ENCODE results near the gene PBX1. TPM values are rescaled to one million over a fixed set of nuclear protein-coding genes. Genes with fewer than 3 reads are reported as not detected.
A peak's percentile ranks its signal among the peaks of the same experiment; 100 is the strongest.

The PBX1 gene
- total RNA-seq, 1 donor from 2014 or later, result 71.7 TPM

- H3K9me3 Mint-ChIP-seq, result no peaks in the 10 kb centered on the region
- H3K4me3 Mint-ChIP-seq, result no peak overlapping the region
- H3K27me3 Mint-ChIP-seq (ENCODE audit: low read depth), result no peaks in the 10 kb centered on the region
- peaks cover 6% of the 10 kb centered on the region for H3K36me3 Mint-ChIP-seq (ENCODE audit: low read depth)
- no peak for DNase-seq (ENCODE audit: low read depth, low spot score)
- TF ChIP-seq CTCF (conservative IDR thresholded peaks at IDR 0.05), result no peak
- peaks cover 31% of the 10 kb centered on the region for H3K4me1 Mint-ChIP-seq
- peak overlapping the region; percentile 72 for H3K27ac Mint-ChIP-seq (ENCODE audit: unreplicated experiment)
Measured at GRCh38 chr1:164721228-164721496, 162.2 kb downstream of the PBX1 start.

- TF ChIP-seq CTCF (conservative IDR thresholded peaks at IDR 0.05), result no peak
- no peak for DNase-seq (ENCODE audit: low read depth, low spot score)
- H3K27ac Mint-ChIP-seq (ENCODE audit: unreplicated experiment), result no peak overlapping the region
- no peak overlapping the region for H3K4me3 Mint-ChIP-seq
- peaks cover 6% of the 10 kb centered on the region for H3K36me3 Mint-ChIP-seq (ENCODE audit: low read depth)
- no peaks in the 10 kb centered on the region for H3K27me3 Mint-ChIP-seq (ENCODE audit: low read depth)
- H3K9me3 Mint-ChIP-seq, result no peaks in the 10 kb centered on the region
- peaks cover 31% of the 10 kb centered on the region for H3K4me1 Mint-ChIP-seq
Measured at GRCh38 chr1:164723296-164723798, 164.4 kb downstream of the PBX1 start.

GRCh38 chr1:164725401-164725800 lies 166.4 kb downstream of the PBX1 start:
- H3K27ac Mint-ChIP-seq (ENCODE audit: unreplicated experiment), result no peak overlapping the region
- TF ChIP-seq CTCF (conservative IDR thresholded peaks at IDR 0.05), result no peak
- H3K27me3 Mint-ChIP-seq (ENCODE audit: low read depth), result no peaks in the 10 kb centered on the region
- DNase-seq (ENCODE audit: low read depth, low spot score), result no peak
- peaks cover 6% of the 10 kb centered on the region for H3K36me3 Mint-ChIP-seq (ENCODE audit: low read depth)
- no peaks in the 10 kb centered on the region for H3K9me3 Mint-ChIP-seq
- peaks cover 36% of the 10 kb centered on the region for H3K4me1 Mint-ChIP-seq
- H3K4me3 Mint-ChIP-seq, result no peak overlapping the region

GRCh38 chr1:164726235-164726634 lies 167.3 kb downstream of the PBX1 start:
- DNase-seq (ENCODE audit: low read depth, low spot score), result no peak
- H3K4me3 Mint-ChIP-seq, result no peak overlapping the region

GRCh38 chr1:164728719-164729118 lies 169.7 kb downstream of the PBX1 start:
- H3K27ac Mint-ChIP-seq (ENCODE audit: unreplicated experiment), result no peak overlapping the region
- H3K36me3 Mint-ChIP-seq (ENCODE audit: low read depth), result peaks cover 6% of the 10 kb centered on the region
- no peaks in the 10 kb centered on the region for H3K27me3 Mint-ChIP-seq (ENCODE audit: low read depth)
- DNase-seq (ENCODE audit: low read depth, low spot score), result no peak
- H3K4me1 Mint-ChIP-seq, result peaks cover 22% of the 10 kb centered on the region
- no peak for TF ChIP-seq CTCF (conservative IDR thresholded peaks at IDR 0.05)
- H3K9me3 Mint-ChIP-seq, result no peaks in the 10 kb centered on the region
- no peak overlapping the region for H3K4me3 Mint-ChIP-seq

More at GRCh38 chr1:164726235-164726634, 167.3 kb downstream of the PBX1 start:
- H3K9me3 Mint-ChIP-seq, result no peaks in the 10 kb centered on the region
- H3K27ac Mint-ChIP-seq (ENCODE audit: unreplicated experiment), result no peak overlapping the region
- no peak for TF ChIP-seq CTCF (conservative IDR thresholded peaks at IDR 0.05)
- no peaks in the 10 kb centered on the region for H3K27me3 Mint-ChIP-seq (ENCODE audit: low read depth)
- H3K36me3 Mint-ChIP-seq (ENCODE audit: low read depth), result peaks cover 6% of the 10 kb centered on the region
- peaks cover 33% of the 10 kb centered on the region for H3K4me1 Mint-ChIP-seq
